ENCODE data around the gene UBR4.
A peak's percentile ranks its signal among the peaks of the same experiment; 100 is the strongest.

Gene UBR4

DNA sequence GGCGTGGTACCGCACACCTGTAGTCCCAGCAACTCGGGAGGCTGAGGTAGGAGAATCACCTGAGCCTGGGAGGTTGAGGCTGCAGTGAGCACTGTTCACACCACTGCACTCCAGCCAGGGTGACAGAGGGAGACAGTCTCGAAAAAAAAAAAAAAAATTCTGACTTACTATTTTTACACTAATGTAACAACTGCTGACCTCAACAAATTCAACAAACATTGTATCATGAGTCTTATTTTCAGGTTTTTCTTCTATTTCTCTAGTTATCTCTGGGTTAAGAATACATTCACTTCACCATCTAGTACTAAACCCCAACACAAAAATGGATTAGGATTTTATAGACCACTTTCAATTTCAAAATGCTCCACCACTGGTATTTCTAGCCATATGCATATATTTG lies 72.9 kb downstream of the UBR4 start:
- DNase-seq, result no peak

DNA sequence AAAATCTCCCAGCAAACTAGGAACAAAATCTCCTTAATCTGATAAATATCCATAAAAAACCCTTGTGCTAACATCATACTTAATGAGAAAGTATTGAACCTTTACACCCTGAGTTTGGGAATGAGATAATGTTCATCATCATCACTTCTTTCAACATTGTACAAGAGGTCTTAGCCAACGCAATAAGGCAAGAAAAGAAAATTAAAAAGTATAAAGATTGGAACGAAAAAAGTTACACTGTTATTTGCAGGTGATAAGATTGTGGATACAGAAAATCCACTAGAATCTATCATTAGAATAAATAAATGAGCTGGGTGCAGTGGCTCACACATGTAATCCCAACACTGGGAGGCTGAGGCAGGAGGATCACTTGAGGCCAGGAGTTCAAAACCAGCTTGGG lies 76.7 kb downstream of the UBR4 start:
- DNase-seq, result no peak

DNA sequence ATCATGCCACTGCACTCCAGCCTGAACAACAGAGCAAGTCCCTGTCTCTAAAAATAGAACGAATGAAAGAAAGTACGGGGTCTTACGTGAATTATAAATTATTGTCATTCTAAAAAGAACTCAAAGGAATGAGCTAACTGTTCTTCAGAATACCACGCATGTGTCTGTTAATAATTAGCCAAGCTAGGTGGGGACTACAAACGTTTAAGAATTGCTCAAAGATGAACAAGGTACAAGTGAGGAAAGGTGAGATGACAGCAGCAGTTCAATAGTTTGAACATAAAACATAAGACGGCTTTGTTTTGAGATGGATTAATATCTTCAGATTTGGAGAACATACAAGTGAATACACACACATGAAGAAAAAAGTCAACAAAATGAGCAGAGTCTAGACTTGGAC lies 79.6 kb downstream of the UBR4 start:
- DNase-seq, result no peak

DNA sequence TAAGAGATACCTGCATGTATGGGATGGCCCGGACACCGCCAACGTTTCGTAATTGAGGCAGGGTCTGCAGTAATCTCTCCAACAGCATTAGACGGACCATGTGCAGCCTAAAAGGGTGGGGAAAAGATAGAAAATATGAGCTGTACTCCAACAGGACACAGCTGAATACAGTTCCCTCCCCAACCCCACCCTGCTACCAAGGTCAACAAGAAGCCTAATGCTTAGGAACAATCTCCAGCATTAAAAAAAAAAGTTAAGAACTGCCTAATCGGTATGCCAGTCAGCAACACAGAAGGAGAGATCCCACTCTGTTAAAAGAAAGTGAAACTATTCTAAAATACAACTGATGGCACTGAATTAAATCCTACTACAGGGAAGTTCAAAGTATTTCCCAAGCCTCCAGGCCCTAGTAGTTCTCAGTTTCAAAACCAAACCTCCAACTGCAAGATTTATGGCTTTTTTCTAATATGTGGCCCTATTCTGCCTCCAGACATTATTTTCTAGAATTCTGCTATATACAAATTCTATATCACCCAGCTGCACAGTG lies 81.0 kb downstream of the UBR4 start:
- DNase-seq, result peak; percentile 3

DNA sequence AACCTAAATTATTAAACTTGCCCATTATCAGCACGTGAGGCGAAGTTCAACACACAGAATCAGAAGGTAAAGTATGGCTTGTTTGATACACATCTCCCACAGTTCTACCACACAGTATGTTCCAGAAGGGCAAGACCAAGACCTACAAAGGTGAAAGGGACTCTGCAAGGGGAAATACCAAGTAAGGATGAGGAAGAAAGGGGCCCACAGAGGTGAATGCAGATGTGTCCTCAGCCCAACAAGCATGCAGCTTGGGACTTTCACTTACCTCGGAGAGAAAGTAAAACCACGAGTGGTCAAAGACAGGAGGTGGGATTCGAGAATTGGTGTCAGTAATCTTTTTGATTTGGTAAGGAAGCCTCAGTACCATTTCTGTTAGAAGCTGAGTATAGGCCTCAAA lies 85.8 kb downstream of the UBR4 start:
- DNase-seq, result peak; percentile 80

DNA sequence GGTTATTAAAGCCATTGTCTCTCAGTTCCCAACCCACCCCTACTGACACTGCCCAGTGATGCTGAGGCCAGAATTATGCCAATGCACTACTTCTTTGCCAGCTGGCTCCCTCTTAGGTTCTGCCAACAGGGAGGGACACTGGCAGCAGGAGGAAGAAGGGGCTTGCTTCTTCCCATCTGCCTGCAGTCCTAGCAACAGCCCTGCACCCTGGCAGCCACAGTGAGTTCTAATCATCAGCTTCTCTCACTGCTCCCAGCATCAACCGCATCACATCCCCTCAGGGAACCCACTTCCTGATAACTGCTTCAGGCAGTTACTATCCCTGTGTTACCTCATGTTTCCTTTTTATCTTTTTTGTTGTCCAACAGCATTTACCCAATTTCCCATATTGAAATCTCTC lies 86.2 kb downstream of the UBR4 start:
- DNase-seq, result peak; percentile 91

DNA sequence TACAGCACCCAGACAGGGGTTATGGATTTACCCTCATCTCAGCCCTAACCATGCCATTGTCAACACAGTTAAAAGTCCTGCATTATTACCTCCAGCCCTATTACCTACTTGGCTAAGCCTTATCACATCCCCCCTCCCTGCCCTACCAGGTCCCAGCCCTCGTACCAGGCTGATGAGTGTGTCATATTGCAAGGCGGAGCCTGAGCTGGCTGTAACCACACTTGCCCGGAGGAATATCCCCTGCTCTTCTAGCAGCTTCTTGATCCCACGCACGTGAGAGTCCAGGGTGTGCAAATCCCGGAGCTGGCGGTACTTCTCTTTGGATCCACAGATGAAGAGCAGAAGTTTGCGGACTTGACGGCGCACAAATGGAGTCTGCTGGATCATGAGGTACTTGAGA lies 87.4 kb downstream of the UBR4 start:
- DNase-seq, result no peak

DNA sequence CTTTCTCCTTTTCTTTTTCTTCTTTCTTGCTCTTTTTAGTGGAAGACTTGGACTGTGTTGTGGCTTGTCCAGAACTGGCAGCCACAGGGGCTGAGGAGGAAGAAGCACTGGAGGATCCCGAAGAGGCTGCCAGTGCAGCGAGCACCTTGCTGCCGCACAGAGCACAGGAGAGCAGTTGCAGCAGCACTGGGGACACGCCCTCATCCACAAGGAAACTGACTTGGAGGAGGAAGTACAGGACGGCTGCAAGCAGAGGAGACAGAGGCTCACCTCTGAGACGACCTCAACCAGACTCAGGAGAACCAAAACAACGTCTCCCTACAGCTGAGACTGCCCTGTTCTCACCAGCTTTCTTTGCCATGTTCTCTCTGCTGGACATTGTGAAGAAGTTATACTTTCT lies 88.9 kb downstream of the UBR4 start:
- DNase-seq, result no peak

DNA sequence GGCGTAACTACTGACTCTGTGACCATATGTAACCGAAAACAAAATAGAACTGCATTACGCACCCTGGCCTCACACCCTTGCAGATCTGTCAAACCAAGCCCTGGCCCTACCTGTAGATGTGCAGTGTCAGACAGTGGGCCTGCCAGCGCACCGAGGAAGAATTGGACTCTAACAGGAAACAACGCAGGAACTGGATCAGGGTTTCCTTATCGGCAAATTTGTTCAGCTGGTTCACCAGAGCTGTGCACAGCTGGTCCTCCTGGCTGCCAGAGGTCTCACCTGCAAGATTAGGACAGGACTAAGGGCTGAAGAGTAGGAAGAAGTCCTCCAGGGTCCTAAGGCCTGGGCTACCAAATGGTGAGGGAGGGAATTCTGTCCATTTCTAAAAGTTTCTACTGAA lies 90.0 kb downstream of the UBR4 start:
- DNase-seq, result no peak

DNA sequence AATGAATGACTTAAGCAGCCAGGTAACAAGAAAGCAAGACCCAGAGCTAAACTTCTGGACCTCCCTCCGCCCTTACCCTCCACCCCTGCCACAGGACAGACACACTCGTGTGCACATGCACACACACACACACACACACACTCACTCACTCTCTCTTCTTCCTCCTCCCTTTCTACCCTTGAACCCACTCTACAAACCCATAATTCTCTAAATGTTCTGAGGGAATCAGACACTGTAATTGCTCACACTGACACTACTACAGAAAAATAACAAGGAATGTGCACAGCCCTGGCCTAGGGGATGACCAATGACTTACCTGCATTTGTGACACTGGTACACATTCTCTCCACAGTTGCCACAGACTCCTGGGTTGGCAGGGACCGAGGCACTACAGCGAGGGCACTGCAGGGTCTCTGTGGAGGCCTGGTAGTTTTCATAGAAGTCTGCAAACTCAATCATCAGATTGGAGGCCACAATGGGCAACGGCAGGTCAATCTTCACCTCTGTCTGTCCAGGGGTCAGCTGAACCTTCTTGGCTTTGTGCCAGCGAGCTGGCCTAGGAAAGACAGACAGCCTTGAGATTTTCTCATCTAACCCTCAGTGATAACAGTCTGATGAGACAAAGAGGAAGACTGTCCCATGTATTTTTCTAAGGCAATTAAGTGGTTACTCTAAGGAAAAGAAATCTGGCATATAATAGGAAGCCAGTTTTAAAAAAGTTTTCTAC lies 94.8 kb downstream of the UBR4 start:
- no peak for DNase-seq

DNA sequence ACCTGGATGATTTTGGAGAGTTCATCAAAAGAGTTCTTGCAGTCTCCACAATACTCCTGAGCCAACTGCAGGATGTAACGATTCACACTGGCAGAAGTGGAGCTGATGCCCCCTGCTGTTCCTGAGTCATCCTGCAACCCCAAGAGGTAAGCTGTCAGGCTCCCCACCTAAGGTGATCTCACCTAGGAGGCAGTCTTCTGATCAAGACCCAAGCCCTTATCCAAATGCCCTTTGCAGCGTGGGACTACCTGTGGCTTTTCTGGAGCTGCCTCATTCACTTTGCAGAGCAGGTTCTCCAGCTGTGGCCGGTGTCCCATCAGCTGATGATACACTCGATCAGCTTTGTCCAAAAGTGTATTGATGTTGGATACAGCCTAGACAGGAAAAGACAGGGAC lies 96.4 kb downstream of the UBR4 start:
- DNase-seq, result no peak

DNA sequence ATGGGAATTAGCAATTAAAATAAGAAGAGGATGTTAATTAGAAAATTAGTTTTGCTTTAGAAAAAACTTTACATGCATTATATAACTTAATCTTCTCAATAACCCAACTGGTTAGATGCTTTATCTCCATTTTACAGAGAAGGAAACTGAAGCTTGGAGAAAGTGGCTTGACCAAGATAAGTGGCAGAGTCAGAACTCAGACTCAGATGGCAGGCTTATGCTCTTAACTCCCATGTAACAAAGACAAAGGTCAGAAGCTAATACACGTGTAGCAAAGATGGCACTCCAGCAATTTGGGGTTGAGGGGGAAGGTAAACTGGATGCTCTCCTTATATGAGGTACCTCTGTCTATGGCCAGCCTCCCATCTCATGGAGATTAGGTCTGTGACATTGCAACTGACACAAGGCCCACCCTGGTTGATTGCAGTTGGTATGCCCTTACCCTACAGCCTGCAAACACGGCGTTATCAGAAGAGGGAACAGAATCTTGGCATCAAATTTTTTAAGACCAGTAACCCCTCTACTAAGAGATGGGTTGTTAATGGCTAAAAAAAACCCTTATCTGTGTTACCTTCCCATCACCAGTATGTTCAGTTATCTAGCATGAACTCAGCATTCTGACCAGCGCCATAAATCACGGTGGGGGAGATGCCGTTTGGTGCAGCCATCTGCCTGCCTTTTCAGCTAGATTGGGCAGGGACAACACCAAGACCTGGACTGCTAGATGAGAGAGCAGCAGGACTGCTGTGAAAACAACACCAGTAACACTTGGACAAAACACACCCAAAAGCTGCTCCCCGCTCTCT lies 97.0 kb downstream of the UBR4 start:
- DNase-seq, result no peak

DNA sequence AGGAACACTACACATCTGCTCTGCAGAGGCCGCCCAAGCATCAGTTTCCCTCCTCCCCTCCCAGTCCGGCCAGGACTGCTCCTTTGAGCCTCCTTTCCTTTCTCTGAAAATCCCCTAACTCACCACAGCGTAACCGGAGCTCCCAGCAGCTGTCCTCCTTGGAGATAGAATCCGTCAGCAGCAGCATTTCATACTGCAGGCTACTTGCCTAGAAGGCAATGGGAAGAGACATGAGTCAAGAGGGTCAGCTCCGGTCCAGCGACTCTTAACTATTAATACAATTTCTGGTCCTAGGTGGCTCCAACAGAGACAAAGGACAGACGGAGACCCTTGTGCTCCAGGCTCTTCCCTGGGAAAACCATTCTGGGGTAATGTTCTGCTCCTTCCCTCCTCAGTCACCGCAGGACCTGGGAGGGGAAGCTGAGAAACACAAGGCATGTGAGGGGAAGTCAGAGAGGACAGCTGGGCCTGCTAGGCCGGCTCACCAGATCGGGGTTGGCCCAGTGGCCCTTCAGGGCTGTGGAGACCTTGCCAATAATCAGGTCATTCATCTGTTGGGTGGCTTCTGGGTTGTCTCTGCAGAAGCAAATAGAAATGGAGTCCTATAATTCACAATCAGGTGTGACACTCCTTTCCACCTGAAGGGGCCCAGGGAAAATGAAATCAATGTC lies 99.7 kb downstream of the UBR4 start:
- no peak for DNase-seq

DNA sequence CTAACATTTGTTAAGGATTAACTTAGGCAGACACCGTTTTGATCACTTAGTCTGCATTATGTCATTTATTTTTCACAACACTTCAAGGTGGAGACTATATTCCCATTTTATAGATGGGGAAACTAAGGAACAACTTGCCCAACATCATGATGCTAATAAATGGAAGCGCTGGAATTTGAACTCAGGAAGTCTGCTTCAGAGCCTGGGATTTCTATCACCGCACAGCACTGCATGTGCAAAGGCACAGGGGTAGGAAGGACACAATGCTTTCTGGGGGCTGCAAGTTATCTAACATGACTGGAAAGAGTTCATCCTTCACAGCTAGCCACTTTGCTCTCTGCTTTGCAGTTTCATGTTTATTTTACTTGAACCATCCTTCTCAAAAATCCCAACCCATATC lies 100.5 kb downstream of the UBR4 start:
- no peak for DNase-seq

DNA sequence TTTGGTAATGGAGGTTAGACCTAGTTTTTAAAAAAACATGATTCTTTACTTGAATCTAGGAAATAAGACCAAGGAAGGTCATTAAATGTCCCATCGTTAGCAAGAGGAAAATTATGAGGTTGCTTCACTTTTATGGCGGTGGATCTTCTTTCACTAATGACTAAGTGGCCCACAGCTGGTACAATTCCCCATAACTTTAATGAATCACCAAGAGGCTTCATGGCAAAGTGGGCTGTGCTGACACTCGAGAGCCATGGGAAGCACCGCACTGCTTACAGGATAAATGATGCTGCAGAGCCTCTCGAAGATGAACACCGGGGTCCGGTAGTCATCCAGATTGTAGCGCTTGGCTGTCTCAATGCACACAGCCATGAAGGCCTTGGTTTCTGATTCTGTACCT lies 108.8 kb downstream of the UBR4 start:
- no peak for DNase-seq

DNA sequence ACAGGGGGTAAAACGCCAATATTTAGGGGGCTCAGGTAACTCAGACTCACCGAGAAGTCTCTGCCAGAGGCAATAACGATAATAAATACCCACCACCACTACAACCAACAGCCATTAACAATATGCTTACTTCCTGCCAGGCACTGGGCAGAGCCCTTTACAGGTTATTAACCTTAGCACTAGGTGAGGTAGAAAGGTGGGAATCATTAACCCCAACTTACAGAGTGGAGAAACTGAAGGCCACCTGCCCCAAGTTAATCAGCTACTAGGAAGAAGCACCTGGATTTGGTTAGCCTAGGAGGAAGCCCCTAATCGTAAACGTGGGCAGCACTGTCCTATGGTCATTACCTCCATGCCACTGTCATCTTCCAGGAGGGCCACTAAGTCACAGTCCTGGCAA lies 110.0 kb downstream of the UBR4 start:
- no peak for DNase-seq

DNA sequence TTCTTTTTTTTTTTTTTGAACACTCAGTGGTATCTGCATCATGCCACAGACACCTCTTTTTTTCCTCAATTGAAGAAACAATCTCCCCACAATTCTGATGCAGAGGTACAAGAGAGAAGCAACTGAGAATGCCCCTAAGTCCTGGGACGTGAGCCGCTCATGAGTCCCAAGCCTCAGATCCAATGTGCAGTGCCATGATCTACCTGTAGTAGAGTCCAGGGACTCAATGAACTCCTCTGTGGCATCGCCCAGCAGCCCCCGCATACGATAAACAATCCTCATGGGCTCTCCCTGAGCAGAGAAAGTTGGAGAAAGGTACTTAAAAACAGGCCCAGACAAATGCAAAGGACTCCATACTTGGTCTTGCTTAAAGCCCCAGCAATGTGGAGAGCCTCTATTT lies 113.1 kb downstream of the UBR4 start:
- DNase-seq, result no peak

DNA sequence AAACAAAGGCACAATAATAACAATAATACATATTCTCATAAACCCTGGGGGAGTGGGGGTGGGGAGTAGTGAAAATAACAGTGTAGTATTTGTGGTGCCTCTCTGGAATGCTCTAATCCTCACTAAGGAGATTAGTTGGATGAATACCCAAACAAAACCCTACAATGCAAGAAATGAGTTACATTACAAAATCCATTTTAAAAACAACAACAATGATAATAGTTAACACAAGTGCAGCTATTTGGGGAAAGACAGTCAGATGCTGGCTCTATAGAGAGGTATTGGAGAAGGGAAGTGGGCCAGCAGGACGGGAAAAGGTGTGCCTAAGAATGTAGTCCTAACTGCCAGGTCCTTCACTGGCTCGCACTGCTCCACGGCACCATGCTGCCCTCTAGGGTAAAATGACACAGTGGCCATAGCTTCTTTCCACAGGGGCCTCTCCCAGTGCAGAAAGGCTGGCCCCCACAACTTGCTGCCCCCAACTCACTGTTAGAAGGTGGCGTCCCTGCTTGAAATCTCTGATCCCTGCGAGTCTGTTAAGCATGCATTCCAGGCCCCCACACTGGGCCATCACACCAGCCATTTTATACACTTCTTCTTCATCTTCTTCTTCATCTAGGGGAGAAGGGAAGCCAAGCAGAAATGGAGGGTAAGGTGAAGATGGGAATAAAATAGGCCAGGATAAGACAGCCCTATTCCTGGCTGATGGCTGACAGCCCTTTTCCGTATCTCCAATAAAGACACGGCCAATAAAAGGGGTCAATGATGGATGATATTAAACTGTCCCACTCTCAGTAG lies 113.8 kb downstream of the UBR4 start:
- DNase-seq, result no peak

DNA sequence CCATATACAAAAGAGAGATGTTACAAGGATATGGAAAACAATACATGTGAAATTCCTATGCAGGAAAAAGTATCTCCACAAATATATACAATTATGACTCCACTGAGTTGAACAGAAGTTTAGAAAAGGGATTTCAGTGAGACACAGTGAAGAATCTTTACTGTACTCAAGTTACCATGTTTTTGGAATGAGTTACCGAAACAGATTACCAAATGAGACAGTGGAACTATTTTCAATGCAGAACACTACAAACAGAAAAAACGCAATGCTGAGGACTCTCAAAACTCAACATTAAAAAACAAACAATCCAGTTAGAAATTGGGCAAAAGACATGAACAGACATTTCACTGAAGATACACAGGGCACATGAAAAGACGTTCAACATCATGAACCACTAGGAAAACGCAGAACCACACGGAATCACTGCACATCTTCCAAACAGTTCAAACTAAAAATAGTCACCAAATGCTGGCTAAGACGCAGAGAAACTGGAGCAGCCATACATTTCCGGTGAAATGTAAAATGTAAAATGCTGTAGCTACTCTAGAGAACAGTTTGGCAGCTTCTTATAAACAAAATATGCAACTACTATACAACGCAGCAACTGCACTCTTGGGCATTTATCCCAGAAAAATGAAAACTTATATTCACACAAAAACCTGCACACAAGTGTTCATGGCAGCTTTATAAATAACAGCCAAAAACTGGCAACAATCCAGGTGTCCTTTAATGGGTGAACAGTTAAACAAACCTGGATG lies 118.7 kb downstream of the UBR4 start:
- no peak for DNase-seq

DNA sequence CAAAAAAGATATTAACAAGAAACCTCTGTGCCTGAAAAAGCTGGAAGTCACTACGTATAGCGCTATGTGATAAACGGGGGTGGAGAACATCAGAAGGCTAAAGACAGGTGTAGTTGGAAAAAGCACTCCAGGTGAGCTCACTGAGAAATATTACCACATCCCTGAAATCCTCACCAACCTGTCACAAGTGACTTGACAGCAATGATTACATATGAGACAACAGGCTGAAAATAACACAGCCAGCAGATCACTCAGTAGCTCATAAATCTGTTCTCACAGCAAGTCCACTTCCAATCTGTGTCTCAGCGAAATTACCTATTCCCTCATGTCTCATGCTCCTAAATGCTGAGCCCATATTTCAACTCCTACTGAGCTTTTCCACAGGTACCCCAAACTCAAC lies 120.5 kb downstream of the UBR4 start:
- DNase-seq, result no peak

DNA sequence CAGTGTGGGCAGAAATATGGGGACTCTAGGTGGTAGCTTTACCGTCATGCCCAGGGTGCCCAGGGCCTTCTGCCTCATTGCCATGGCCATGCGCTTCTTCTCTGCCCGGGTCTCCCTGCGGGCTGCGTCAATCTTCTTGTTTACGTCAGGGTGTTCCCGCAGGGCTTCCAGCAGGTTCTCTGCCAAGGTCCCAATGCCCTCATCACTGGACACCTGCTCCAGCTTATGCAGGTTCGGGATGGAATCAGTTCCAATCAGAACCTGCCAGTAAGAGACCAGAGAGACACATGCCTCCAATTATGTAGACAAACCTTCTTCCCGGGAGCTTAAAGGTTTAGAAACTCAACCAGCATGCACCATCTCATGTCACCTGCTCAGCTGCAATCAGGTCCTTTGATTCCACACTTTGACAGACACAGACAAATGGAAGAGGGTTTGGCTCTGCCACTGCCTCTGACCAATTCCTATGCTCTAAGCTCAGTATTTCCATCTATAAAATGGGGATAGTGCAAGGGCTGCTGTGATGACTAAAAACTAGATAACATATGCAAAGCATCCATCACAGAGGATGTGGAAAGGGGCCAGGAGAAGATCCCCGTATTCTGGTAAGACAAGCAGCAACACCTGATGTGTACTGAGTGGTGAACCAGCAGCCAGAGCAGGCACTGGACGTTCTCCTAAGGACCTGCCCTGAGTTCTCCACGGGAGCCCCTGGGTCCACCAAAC lies 121.2 kb downstream of the UBR4 start:
- no peak for DNase-seq

Measured in GF-D8 (cell line).